Measurements from ENCODE around the gene SCNN1B. TPM values are rescaled to one million over a fixed set of nuclear protein-coding genes. Genes with fewer than 3 reads are reported as not detected.

The SCNN1B gene
- total and polyA plus RNA-seq, 2 of the 13 experiments (the other 11 are each of a cell fraction or from before 2014, with no cell fraction given), result not detected

DNA sequence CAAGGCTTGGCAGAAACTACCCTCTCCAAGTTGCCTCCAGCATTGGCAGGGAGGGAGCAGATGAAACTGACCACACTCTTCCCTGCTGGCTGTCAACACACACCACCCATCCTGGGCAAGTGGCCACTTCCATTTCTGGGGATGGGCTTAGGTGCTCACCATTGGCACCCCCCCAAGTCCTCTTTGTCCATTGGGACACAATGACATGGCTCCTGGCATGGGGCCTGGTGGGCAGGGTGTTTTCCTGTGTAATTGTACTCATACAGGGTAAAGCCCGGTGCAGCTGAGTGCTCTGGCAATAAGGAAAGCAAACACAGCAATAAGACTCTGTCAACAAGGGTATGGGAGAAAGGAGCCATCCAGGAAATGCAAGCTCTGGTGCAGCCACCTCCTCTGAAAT lies 22.6 kb downstream of the SCNN1B start (continued):
- TF ChIP-seq ZIK1 (CRISPR knock-in tag; IDR thresholded peaks at IDR 0.05; ENCODE audit: borderline replicate concordance, low read depth) (no peak), HNRNPL (IDR thresholded peaks at IDR 0.05; ENCODE audit: low read depth, low read length) (0 out of 2 replicates have a peak, but pooled peaks have one; percentile 24), ZNF768 (CRISPR knock-in tag; IDR thresholded peaks at IDR 0.05) (no peak), SMAD1 (CRISPR knock-in tag; IDR thresholded peaks at IDR 0.05; ENCODE audit: borderline replicate concordance, low read depth) (no peak), FIP1L1 (IDR thresholded peaks at IDR 0.05; ENCODE audit: borderline replicate concordance, insufficient read depth, low read depth, low read length) (no peak), MEF2D (CRISPR knock-in tag; IDR thresholded peaks at IDR 0.05) (no peak), TBX2 (CRISPR knock-in tag; IDR thresholded peaks at IDR 0.05; ENCODE audit: borderline replicate concordance) (no peak), HCFC1 (IDR thresholded peaks at IDR 0.05; ENCODE audit: low read depth, low read length) (no peak), FOSL2 (CRISPR knock-in tag; IDR thresholded peaks at IDR 0.05) (0 out of 2 replicates have a peak, but pooled peaks have one; percentile 12), ZNF569 (CRISPR knock-in tag; IDR thresholded peaks at IDR 0.05; ENCODE audit: borderline replicate concordance) (no peak), KLF11 (CRISPR knock-in tag; IDR thresholded peaks at IDR 0.05) (no peak), RORA (CRISPR knock-in tag; IDR thresholded peaks at IDR 0.05) (no peak), ZSCAN31 (CRISPR knock-in tag; IDR thresholded peaks at IDR 0.05; ENCODE audit: low read depth) (no peak), SCMH1 (CRISPR knock-in tag; IDR thresholded peaks at IDR 0.05; ENCODE audit: borderline replicate concordance) (no peak), PPARG (CRISPR knock-in tag; conservative IDR thresholded peaks at IDR 0.05) (no peak)
- TF ChIP-seq, protein P1, sequence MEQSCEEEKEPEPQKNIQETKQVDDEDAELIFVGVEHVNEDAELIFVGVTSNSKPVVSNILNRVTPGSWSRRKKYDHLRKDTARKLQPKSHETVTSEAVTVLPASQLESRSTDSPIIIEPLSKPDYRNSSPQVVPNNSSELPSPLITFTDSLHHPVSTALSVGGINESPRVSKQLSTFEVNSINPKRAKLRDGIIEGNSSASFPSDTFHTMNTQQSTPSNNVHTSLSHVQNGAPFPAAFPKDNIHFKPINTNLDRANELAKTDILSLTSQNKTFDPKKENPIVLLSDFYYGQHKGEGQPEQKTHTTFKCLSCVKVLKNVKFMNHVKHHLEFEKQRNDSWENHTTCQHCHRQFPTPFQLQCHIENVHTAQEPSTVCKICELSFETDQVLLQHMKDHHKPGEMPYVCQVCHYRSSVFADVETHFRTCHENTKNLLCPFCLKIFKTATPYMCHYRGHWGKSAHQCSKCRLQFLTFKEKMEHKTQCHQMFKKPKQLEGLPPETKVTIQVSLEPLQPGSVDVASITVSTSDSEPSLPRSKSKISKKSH (CRISPR knock-in tag; IDR thresholded peaks at IDR 0.05; ENCODE audit: borderline replicate concordance), result no peak
- TF ChIP-seq, protein P2, sequence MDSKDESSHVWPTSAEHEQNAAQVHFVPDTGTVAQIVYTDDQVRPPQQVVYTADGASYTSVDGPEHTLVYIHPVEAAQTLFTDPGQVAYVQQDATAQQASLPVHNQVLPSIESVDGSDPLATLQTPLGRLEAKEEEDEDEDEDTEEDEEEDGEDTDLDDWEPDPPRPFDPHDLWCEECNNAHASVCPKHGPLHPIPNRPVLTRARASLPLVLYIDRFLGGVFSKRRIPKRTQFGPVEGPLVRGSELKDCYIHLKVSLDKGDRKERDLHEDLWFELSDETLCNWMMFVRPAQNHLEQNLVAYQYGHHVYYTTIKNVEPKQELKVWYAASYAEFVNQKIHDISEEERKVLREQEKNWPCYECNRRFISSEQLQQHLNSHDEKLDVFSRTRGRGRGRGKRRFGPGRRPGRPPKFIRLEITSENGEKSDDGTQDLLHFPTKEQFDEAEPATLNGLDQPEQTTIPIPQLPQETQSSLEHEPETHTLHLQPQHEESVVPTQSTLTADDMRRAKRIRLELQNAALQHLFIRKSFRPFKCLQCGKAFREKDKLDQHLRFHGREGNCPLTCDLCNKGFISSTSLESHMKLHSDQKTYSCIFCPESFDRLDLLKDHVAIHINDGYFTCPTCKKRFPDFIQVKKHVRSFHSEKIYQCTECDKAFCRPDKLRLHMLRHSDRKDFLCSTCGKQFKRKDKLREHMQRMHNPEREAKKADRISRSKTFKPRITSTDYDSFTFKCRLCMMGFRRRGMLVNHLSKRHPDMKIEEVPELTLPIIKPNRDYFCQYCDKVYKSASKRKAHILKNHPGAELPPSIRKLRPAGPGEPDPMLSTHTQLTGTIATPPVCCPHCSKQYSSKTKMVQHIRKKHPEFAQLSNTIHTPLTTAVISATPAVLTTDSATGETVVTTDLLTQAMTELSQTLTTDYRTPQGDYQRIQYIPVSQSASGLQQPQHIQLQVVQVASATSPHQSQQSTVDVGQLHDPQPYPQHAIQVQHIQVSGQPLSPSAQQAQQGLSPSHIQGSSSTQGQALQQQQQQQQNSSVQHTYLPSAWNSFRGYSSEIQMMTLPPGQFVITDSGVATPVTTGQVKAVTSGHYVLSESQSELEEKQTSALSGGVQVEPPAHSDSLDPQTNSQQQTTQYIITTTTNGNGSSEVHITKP (CRISPR knock-in tag; IDR thresholded peaks at IDR 0.05; ENCODE audit: low read depth), result peak; percentile 73; the same call in 1 of the 2 replicates
- TF ChIP-seq, protein P3, sequence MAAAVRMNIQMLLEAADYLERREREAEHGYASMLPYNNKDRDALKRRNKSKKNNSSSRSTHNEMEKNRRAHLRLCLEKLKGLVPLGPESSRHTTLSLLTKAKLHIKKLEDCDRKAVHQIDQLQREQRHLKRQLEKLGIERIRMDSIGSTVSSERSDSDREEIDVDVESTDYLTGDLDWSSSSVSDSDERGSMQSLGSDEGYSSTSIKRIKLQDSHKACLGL (CRISPR knock-in tag; IDR thresholded peaks at IDR 0.05), result no peak
- TF ChIP-seq, protein P4, sequence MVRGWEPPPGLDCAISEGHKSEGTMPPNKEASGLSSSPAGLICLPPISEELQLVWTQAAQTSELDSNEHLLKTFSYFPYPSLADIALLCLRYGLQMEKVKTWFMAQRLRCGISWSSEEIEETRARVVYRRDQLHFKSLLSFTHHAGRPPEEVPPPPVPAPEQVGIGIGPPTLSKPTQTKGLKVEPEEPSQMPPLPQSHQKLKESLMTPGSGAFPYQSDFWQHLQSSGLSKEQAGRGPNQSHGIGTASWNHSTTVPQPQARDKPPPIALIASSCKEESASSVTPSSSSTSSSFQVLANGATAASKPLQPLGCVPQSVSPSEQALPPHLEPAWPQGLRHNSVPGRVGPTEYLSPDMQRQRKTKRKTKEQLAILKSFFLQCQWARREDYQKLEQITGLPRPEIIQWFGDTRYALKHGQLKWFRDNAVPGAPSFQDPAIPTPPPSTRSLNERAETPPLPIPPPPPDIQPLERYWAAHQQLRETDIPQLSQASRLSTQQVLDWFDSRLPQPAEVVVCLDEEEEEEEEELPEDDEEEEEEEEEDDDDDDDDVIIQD (CRISPR knock-in tag; IDR thresholded peaks at IDR 0.05; ENCODE audit: low read depth), result no peak
- TF ChIP-seq, protein P5, sequence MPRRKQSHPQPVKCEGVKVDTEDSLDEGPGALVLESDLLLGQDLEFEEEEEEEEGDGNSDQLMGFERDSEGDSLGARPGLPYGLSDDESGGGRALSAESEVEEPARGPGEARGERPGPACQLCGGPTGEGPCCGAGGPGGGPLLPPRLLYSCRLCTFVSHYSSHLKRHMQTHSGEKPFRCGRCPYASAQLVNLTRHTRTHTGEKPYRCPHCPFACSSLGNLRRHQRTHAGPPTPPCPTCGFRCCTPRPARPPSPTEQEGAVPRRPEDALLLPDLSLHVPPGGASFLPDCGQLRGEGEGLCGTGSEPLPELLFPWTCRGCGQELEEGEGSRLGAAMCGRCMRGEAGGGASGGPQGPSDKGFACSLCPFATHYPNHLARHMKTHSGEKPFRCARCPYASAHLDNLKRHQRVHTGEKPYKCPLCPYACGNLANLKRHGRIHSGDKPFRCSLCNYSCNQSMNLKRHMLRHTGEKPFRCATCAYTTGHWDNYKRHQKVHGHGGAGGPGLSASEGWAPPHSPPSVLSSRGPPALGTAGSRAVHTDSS (CRISPR knock-in tag; conservative IDR thresholded peaks at IDR 0.05), result no peak

Measured in HepG2 (cell line).